Liver (tissue), 9 donors: ENCODE results near the gene RPH3AL. TPM values are rescaled to one million over a fixed set of nuclear protein-coding genes. Genes with fewer than 3 reads are reported as not detected.

ENCODE experiments used
- DNase-seq: peaks from one replicate; pipeline ENCODE4 v3.0.0-alpha.2; 2017; ENCODE audit warnings: low spot score
- H3K27ac ChIP-seq, 2 donors: one replicate each; pipeline ENCODE4 v1.7.0; 2013; ENCODE audit warnings: inconsistent platforms in 2 of 2, low read length in 2 of 2, control low read depth in 1 of 2, low read depth in 1 of 2, mild to moderate bottlenecking in 1 of 2
- H3K27me3 ChIP-seq, 4 donors: one replicate each; pipeline versions ENCODE4 v1.6.1 to v1.7.0; 2013; ENCODE audit warnings: low read length in 3 of 4, inconsistent platforms in 1 of 4, mild to moderate bottlenecking in 1 of 4, moderate library complexity in 1 of 4; ENCODE audit not compliant: control insufficient read depth in 4 of 4, insufficient read depth in 4 of 4
- H3K36me3 ChIP-seq, 4 donors: one replicate each; pipeline versions ENCODE4 v1.6.1 to v1.7.0; 2013; ENCODE audit warnings: low read length in 3 of 4, mild to moderate bottlenecking in 3 of 4, low read depth in 1 of 4, moderate library complexity in 1 of 4; ENCODE audit not compliant: control insufficient read depth in 4 of 4, insufficient read depth in 3 of 4
- H3K4me1 ChIP-seq, 4 donors: one replicate each; pipeline versions ENCODE4 v1.6.1 to v1.7.0; 2013; ENCODE audit warnings: low read length in 3 of 4, mild to moderate bottlenecking in 3 of 4, moderate library complexity in 1 of 4; ENCODE audit not compliant: control insufficient read depth in 4 of 4, insufficient read depth in 4 of 4
- H3K4me3 ChIP-seq, 3 donors: one replicate each; pipeline versions ENCODE4 v1.6.1 to v1.7.0; 2013; ENCODE audit warnings: low read length in 3 of 3, control low read depth in 1 of 3, low read depth in 1 of 3, mild to moderate bottlenecking in 1 of 3
- H3K9ac ChIP-seq, 2 donors: one replicate each; pipeline ENCODE4 v1.7.0; 2013; ENCODE audit warnings: low read length in 2 of 2, mild to moderate bottlenecking in 2 of 2, moderate library complexity in 2 of 2, control low read depth in 1 of 2, low read depth in 1 of 2
- H3K9me3 ChIP-seq, 4 donors: one replicate each; pipeline versions ENCODE4 v1.6.1 to v1.7.0; 2013; ENCODE audit warnings: low read length in 3 of 4; ENCODE audit not compliant: control insufficient read depth in 4 of 4
- FOXA1 ChIP-seq: IDR thresholded peaks from 2 replicates; pipeline ENCODE4 v1.6.1; 2016; ENCODE audit warnings: antibody characterized with exemption
- FOXA2 ChIP-seq: IDR thresholded peaks from 2 replicates; pipeline ENCODE4 v1.6.1; 2016; ENCODE audit warnings: antibody characterized with exemption
- GABPA ChIP-seq, 2 donors: IDR thresholded peaks in 1 of 2; conservative IDR thresholded peaks in 1 of 2; 2 replicates each; pipeline ENCODE4 v1.6.1; 2016; ENCODE audit warnings: antibody characterized with exemption in 2 of 2, mild to moderate bottlenecking in 1 of 2, moderate library complexity in 1 of 2
- HNF4A ChIP-seq, 2 donors: conservative IDR thresholded peaks; 2 replicates each; pipeline ENCODE4 v1.6.1; 2016; ENCODE audit warnings: antibody characterized with exemption in 2 of 2, mild to moderate bottlenecking in 2 of 2
- JUND ChIP-seq, 2 donors: IDR thresholded peaks; 2 replicates each; pipeline ENCODE4 v1.6.1; 2016; ENCODE audit warnings: antibody characterized with exemption in 2 of 2
- NR2F2 ChIP-seq: IDR thresholded peaks from 2 replicates; pipeline ENCODE4 v1.6.1; 2016; ENCODE audit warnings: antibody characterized with exemption
- TAF1 ChIP-seq: conservative IDR thresholded peaks from 2 replicates; pipeline ENCODE4 v1.6.1; 2016; ENCODE audit warnings: antibody characterized with exemption, mild to moderate bottlenecking
- YY1 ChIP-seq: IDR thresholded peaks from 2 replicates; pipeline ENCODE4 v1.6.1; 2016; ENCODE audit warnings: antibody characterized with exemption, mild to moderate bottlenecking
- WGBS: extraction: QIAGEN DNeasy Blood & Tissue Kit; methylation state at CpG from one replicate; pipeline ENCODE4 v1.1.7; 2013; 5-methylcytosine and 5-hydroxymethylcytosine counted together
- polyA plus RNA-seq, 2 donors: library from polyadenylated mRNA; stranded (reverse) in 1 of 2; unstranded in 1 of 2; fragments of 200-250 nt in 1 of 2; fragments of >200 nt in 1 of 2; fragmentation: Nextera tagmentation in 1 of 2; extraction: Ambion mirVana in 1 of 2; gene quantifications; one replicate each; pipeline versions ENCODE4 v1.2.1 to v1.2.3, GENCODE V29; 2013 to 2015
- total RNA-seq, 2 donors: library from RNA; depleted of rRNA; stranded (reverse); fragments of >200 nt; gene quantifications; one replicate each; pipeline ENCODE4 v1.2.3, GENCODE V29; 2014
- TF ChIP-seq, protein P1 (sequence below): fragments of 150-350 bp; IDR thresholded peaks from 2 replicates; pipeline ENCODE4 v1.5.1; 2017; ENCODE audit warnings: improper control_type of control experiment, low read depth, low read length; ENCODE audit not compliant: missing input control
- TF ChIP-seq, protein P2 (sequence below): IDR thresholded peaks from 2 replicates; pipeline ENCODE4 v1.6.1; 2016; ENCODE audit warnings: antibody characterized with exemption
- TF ChIP-seq, protein P3 (sequence below): IDR thresholded peaks from 2 replicates; pipeline ENCODE4 v1.6.1; 2016; ENCODE audit warnings: antibody characterized with exemption, mild to moderate bottlenecking
- TF ChIP-seq, protein P4 (sequence below): IDR thresholded peaks from 2 replicates; pipeline ENCODE4 v1.6.1; 2016; ENCODE audit warnings: antibody characterized with exemption
- TF ChIP-seq, protein P5 (sequence below): IDR thresholded peaks from 2 replicates; pipeline ENCODE4 v1.6.1; 2016; ENCODE audit warnings: antibody characterized with exemption
- donor health status: healthy.
- donor health status: healthy.
- donor health status: healthy.
- donor health status: healthy.
- donor health status: healthy.

Gene RPH3AL
- total and polyA plus RNA-seq, 4 donors: 8.5 to 52.5 (median 13.9) TPM

DNA sequence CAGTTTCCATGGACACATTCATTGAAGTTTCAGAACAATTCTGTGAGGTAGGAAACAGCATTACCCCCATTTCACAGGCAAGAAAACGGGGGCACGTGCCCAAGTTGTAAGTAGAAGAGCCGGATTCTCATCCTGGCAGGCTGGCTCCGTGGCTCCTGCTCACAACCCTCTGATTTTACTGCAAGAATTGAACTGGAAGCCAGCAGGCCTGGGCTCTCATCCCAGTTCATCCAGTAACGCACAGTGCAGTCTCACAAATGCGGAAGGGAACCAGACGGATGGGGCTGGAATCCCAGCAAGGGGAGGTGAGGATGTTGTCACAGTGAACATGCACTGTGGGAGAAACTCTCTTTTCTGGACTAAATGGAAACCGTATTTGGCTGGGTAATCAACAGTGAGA is 130.4 kb downstream of the RPH3AL start (continued):
- TF ChIP-seq, protein P1, sequence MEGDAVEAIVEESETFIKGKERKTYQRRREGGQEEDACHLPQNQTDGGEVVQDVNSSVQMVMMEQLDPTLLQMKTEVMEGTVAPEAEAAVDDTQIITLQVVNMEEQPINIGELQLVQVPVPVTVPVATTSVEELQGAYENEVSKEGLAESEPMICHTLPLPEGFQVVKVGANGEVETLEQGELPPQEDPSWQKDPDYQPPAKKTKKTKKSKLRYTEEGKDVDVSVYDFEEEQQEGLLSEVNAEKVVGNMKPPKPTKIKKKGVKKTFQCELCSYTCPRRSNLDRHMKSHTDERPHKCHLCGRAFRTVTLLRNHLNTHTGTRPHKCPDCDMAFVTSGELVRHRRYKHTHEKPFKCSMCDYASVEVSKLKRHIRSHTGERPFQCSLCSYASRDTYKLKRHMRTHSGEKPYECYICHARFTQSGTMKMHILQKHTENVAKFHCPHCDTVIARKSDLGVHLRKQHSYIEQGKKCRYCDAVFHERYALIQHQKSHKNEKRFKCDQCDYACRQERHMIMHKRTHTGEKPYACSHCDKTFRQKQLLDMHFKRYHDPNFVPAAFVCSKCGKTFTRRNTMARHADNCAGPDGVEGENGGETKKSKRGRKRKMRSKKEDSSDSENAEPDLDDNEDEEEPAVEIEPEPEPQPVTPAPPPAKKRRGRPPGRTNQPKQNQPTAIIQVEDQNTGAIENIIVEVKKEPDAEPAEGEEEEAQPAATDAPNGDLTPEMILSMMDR: no peak

DNA sequence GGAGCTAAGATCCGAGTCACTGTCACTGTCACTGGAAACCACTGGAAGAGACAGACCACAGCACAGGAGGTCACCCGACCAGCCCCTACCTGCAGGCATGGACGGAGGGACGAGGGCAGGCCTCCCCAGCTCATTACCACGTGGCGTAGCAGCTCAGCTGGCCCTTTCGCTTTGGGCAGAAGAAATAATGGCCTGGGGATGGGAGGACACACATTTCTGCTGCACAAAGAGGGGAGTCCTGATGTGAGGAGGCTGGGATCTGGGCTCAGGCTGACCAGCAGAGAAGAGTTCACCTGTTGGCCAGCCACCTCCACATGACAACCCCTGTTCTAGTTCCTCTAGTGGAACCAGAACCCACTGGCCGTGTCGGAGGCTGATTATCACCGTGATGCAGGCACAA is 132.9 kb downstream of the RPH3AL start:
- H3K36me3 ChIP-seq: peaks cover 0 to 2% (median 0%) of the 10 kb centered on the region in 4 donors
- TF ChIP-seq, protein P2, sequence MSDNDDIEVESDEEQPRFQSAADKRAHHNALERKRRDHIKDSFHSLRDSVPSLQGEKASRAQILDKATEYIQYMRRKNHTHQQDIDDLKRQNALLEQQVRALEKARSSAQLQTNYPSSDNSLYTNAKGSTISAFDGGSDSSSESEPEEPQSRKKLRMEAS: no peak
- TF ChIP-seq NR2F2: no peak
- TF ChIP-seq, protein P3, sequence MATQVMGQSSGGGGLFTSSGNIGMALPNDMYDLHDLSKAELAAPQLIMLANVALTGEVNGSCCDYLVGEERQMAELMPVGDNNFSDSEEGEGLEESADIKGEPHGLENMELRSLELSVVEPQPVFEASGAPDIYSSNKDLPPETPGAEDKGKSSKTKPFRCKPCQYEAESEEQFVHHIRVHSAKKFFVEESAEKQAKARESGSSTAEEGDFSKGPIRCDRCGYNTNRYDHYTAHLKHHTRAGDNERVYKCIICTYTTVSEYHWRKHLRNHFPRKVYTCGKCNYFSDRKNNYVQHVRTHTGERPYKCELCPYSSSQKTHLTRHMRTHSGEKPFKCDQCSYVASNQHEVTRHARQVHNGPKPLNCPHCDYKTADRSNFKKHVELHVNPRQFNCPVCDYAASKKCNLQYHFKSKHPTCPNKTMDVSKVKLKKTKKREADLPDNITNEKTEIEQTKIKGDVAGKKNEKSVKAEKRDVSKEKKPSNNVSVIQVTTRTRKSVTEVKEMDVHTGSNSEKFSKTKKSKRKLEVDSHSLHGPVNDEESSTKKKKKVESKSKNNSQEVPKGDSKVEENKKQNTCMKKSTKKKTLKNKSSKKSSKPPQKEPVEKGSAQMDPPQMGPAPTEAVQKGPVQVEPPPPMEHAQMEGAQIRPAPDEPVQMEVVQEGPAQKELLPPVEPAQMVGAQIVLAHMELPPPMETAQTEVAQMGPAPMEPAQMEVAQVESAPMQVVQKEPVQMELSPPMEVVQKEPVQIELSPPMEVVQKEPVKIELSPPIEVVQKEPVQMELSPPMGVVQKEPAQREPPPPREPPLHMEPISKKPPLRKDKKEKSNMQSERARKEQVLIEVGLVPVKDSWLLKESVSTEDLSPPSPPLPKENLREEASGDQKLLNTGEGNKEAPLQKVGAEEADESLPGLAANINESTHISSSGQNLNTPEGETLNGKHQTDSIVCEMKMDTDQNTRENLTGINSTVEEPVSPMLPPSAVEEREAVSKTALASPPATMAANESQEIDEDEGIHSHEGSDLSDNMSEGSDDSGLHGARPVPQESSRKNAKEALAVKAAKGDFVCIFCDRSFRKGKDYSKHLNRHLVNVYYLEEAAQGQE: no peak
- TF ChIP-seq, protein P4, sequence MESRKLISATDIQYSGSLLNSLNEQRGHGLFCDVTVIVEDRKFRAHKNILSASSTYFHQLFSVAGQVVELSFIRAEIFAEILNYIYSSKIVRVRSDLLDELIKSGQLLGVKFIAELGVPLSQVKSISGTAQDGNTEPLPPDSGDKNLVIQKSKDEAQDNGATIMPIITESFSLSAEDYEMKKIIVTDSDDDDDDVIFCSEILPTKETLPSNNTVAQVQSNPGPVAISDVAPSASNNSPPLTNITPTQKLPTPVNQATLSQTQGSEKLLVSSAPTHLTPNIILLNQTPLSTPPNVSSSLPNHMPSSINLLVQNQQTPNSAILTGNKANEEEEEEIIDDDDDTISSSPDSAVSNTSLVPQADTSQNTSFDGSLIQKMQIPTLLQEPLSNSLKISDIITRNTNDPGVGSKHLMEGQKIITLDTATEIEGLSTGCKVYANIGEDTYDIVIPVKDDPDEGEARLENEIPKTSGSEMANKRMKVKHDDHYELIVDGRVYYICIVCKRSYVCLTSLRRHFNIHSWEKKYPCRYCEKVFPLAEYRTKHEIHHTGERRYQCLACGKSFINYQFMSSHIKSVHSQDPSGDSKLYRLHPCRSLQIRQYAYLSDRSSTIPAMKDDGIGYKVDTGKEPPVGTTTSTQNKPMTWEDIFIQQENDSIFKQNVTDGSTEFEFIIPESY: no peak
- no peaks in the 10 kb centered on the region for H3K9me3 ChIP-seq
- H3K4me3 ChIP-seq: no peak overlapping the region
- no peak overlapping the region for H3K9ac ChIP-seq
- no peak overlapping the region for H3K27ac ChIP-seq
- H3K4me1 ChIP-seq: peaks cover 0 to 3% (median 0%) of the 10 kb centered on the region in 4 donors
- H3K27me3 ChIP-seq: no peaks in the 10 kb centered on the region
- DNase-seq: no peak
- 97% methylated on average over 10 of the region's 10 CpGs for WGBS

DNA sequence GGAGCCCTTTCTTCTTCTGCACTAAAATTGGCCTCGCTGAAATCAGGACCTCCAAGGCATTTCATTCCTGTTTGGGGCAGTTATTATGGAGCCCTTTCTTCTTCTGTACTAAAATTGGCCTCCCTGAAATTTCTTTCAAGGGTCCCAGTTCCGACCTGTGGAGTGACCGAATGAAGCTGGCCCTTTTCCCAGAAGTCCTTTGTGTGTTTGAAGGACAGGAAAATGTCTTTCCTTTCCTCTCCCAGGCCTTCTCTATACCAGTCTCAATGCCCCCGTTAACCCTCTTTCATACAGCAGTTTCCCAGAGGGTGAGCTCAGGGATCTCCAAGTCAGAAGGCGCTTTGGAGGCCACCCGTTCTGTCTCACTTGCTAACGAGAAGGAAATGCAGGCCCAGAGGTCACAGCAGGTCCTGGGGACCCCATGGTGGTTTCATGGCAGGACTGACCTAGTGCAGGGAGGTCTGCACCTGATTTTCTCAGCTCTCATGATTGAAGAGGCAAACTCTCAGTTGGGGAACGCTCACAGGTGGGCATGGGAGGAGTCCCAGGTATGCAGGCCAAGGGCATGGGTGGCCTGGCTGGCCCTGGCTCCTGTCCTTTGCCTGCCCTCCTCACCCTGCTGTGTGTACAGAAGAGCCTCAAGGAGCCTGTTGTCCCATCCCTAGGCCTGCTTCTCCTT is 134.0 kb downstream of the RPH3AL start:
- Histone ChIP-seq H3K4me1 (peaks cover 0 to 3% (median 0%) of the 10 kb centered on the region in 4 donors), H3K4me3 (no peak overlapping the region), H3K27ac (no peak overlapping the region), H3K9ac (no peak overlapping the region), H3K36me3 (peaks cover 0 to 2% (median 0%) of the 10 kb centered on the region in 4 donors), H3K27me3 (no peaks in the 10 kb centered on the region), H3K9me3 (no peaks in the 10 kb centered on the region)
- no peak for DNase-seq
- TF ChIP-seq, protein P5, sequence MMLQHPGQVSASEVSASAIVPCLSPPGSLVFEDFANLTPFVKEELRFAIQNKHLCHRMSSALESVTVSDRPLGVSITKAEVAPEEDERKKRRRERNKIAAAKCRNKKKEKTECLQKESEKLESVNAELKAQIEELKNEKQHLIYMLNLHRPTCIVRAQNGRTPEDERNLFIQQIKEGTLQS: no peak
- TF ChIP-seq, protein P2: no peak
- no peak for TF ChIP-seq FOXA2
- TF ChIP-seq TAF1: no peak
- no peak for TF ChIP-seq GABPA (IDR thresholded peaks at IDR 0.05 in 1 of 2, conservative IDR thresholded peaks at IDR 0.05 in 1 of 2)
- TF ChIP-seq, protein P4: no peak
- no peak for TF ChIP-seq NR2F2
- no peak for TF ChIP-seq YY1
- TF ChIP-seq JUND (IDR thresholded peaks at IDR 0.05): no peak
- no peak for TF ChIP-seq HNF4A (conservative IDR thresholded peaks at IDR 0.05)
- TF ChIP-seq, protein P3: no peak
- TF ChIP-seq FOXA1: no peak
- 80% methylated on average over 8 of the region's 8 CpGs for WGBS
